ENCODE results near the gene AMOTL2.

Gene AMOTL2

DNA sequence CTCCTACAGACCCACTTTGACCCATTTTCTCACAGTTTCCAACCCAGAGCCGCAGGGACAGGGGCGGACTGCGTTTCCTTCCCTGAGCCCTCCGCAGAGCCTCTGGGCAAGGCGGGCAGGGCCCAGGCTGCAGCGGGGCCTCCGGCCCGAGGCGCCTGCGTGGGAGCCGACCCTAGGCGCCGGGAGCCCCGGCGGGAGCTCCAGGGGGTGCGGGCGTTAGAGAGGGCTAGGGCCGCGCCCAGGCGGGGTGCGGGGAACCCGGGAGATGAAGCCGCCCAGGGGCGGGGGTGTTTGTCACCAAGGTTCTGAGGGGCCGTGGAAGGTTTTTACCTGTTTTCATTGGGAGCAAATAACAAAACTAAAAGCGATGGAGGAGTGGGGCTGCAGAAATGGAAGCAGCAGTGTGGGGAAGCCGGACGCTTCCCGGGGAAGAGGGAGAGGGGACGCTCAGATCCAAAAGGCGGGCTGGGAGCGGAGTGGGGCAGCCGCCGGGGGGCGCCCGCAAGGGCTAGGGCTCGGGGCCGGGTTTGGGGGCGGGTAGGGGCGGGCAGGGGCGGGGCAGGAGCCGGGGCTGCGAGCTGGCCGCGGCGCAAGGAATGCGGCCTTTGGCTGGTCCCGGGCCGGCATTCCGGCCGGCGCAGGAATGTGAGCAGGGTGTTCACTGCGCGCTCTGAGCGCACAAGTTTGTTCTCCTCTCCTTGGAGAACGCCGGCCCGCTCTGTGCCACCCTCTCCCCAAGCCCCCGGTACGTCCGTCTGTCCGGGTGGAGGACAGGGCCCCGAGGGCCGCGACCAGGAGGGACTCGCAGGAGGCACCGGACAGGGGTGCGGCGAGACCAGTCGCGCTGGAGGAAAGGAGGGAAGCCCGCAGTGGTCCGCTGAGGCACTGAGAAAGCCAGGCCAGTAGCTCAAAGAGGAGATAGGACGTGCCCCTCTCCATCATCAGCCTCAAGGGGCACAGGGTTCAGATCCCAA is 61.1 kb downstream of the AMOTL2 start:
- peak; percentile 51 for DNase-seq

DNA sequence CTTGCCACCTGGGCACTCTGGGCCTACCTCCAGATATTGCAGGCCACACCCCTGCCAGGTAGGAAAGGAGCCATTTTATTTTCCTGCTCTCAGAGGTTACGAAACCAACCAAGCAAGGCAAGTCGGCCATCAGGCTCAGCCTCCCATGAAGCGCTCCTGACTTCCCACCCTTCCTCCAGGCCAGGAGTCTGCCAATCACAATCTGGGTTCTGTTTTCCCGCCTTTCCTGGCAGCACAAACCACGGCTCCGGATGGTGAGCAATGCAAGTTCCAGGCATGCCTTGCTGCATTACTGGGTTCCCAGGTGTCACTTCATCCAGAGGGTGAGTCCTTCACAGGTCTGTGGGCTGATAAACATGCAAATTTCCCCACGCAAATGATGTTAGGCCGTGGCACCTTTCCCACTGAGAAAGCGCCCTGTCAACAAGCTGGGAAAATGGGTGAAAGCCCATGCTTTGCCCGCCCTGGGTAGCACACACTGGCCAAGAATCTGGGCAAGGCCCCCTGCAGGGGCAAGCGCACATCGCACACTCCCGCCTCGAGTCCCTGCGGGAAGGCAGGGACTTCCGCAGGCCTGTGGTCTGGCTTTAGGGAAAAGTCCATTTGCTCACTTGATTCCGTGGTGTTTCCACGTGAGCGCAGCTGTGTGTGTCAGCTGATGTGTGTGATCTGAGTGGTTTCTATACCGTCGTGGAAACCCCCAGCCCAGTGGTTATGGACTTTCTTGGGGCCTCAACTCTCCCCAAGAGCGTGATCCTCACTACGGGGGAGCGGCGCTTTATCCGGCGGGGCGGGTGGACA is 62.0 kb downstream of the AMOTL2 start:
- DNase-seq = peak; percentile 63

DNA sequence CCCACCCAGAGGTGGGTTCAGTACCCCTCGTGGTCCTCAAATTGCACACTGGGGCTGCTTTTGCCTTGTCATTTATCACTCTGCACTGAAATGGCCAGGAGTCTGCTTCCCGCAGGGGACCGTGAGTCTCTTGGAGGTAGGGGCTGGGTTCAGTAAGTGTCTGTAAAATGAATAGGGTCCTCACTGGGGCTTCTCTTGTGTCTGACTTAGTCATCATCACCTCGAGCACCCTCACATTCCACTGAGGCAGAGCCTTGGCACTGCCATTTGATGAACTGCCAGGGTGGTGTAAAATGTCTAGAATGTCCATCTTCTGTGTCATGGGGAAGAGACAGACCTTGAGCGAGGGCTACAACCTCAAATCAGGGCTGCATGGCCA is 62.6 kb downstream of the AMOTL2 start:
- DNase-seq = no peak

DNA sequence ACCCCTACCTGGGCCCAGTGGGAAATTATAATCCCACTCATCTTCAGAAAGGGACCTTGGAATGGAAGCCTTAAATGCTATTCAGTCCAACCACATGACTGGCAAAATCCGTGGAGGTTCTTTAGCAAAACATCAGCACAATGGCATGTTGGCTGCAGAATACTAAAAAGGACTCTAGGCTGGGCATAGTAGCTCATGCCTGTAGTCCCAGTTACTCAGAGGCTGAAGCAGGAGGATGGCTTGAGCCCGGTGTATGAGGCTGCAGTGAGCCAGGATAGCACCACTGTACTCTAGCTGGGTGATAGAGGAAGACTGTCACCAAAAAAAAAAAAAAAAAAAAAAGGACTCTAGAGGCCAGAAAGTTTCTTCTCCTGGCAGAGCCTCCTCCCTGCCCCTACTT is 63.0 kb downstream of the AMOTL2 start:
- no peak for DNase-seq

DNA sequence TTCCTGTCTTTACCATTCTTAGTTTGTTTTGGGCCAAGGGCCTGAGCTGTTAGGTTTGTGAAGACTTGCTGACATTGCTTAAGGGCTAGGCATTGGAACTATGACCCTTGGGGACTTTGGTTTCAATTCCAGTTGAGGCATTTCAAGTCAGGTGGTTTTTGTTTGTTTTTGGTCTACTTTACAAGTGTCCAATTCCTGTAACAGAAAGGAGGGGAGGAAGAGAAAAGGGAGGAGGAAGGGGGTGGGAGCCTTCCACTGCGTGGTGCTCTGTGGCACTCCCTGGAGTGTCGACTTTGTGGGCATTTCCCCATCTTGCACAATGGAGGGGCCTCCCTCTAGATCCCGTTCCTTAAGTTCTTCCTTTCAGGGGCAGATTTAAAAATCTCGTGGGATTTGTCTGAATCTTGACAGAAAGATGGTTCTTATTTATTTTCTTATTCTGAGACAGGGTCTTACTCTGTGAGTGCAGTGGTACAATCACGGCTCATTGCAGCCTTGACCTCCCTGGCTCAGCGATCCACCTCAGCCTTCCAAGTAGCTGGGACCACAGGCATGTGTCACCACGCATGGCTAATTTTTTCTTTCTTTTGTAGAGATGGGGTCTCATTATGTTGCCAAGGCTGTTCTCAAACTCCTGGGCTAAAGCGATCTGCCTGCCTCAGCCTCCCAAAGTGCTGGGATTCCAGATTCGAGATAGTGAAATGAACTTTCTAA is 64.1 kb downstream of the AMOTL2 start:
- peak; percentile 79 for DNase-seq

DNA sequence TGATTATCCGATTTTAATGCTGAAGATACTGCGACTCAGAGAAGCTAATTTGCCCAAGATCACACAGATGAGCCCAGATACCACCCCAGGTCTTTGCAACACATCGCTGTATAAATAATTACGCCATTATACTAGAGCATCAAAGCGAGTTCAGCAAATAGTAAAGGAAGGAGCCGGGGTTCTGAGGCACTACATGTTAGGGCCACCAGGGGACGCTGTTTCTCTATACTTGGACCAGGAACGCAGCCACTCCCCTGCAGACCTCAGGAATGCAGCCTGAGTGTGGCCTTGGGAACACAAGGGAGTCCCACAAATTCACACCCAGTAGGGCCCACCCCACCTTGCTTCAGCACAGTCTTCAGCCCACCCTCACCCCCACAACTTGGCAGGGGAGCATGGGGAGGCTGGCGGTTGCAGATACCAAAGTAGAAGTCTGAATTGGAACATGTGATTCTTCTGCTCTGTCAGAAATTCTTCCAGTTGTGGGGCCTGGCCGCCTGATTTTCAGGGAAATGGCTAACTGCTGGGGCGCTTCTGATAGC is 65.8 kb downstream of the AMOTL2 start:
- peak; percentile 86 for DNase-seq

DNA sequence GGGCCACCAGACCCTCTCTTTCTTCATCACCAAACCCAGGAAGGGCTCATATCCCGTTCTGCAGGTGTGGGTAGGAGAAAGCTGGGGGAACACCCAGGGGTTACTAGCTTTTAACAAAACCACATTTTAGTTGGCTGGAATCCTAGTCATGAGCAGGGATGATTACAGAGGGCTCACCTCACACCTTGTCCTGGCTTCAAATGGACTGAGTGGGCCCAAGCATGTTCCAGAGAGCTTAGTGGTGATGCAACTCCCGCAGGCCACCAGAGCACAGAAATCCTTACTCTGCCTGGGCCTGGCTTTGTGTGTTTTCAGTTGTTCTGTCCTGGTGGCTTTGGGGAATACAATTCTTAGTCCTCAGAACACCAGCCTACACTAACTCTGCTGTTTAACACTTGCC is 66.8 kb downstream of the AMOTL2 start:
- DNase-seq = no peak

DNA sequence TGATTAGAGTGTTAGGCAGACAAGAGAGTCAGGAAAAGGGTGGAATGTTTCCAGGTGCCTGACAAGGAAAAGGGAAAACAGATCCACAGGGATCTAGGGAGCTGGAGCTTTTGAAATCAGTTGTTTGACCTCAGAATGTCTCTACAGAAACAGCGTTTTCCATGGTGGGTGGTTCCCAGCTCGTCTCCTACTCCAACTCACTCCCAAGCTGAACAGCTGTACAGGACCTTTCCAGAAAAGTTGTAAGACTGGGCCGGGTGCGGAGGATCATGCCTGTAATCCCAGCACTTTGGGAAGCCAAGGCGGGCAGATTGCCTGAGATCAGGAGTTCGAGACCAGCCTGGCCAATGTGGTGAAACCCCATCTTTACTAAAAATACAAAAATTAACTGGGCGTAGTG is 67.9 kb downstream of the AMOTL2 start:
- DNase-seq = no peak
